Caco-2 (cell line): ENCODE data around the gene TNS1. TPM values are rescaled to one million over a fixed set of nuclear protein-coding genes. Genes with fewer than 3 reads are reported as not detected.

Experiments used
- BruUV-seq: library from RNA; stranded (reverse); fragments of 400-500 nt; replicated peaks from 2 replicates; lab custom pipeline; 2021; lab: Mats Ljungman, UMichigan
- CTCF ChIA-PET: fragments of 300-600 bp; sonication (Branson Sonifier 250); formaldehyde crosslinking; loops from one replicate; lab custom pipeline; 2022; ENCODE audit warnings: antibody characterized with exemption; lab: Charles Lee
- POLR2A ChIA-PET: fragments of 300-600 bp; sonication (Branson Sonifier 250); formaldehyde crosslinking; loops from one replicate; lab custom pipeline; 2022; ENCODE audit warnings: antibody characterized with exemption; lab: Charles Lee
- DNase-seq, 2 experiments: peaks; one replicate each; pipeline versions ENCODE4 v3.0.0 to v3.0.0-alpha.2; 2020 to 2022
- H3K27me3 ChIP-seq: replicated peaks from 2 replicates; pipeline ENCODE4 v1.6.0; 2011; ENCODE audit warnings: low read length; ENCODE audit not compliant: control insufficient read depth, insufficient read depth
- H3K36me3 ChIP-seq: 2 replicates; pipeline ENCODE4 v1.5.1; 2011; ENCODE audit warnings: low read length; ENCODE audit not compliant: control insufficient read depth, insufficient read depth
- H3K4me1 ChIP-seq: fragments of 250-450 bp; sonication (Bioruptor Pico); 2 replicates; pipeline ENCODE4 v1.5.1; 2020; ENCODE audit warnings: mild to moderate bottlenecking
- H3K4me3 ChIP-seq: 2 replicates; pipeline ENCODE4 v1.5.1; 2011; ENCODE audit warnings: low read depth, mild to moderate bottlenecking, control low read depth, low read length
- H3K9me3 ChIP-seq: fragments of 250-450 bp; sonication (Bioruptor Pico); 2 replicates; pipeline ENCODE4 v1.5.1; 2020; ENCODE audit warnings: mild to moderate bottlenecking, moderate library complexity
- H3K27ac Mint-ChIP-seq: one replicate; pipeline ENCODE4 v1.8.0; 2022; ENCODE audit warnings: mixed read lengths; ENCODE audit not compliant: unreplicated experiment
- H3K27me3 Mint-ChIP-seq: one replicate; pipeline ENCODE4 v1.8.0; 2022; ENCODE audit warnings: mixed read lengths; ENCODE audit not compliant: insufficient read depth, unreplicated experiment
- H3K36me3 Mint-ChIP-seq: one replicate; pipeline ENCODE4 v1.8.0; 2022; ENCODE audit warnings: mild to moderate bottlenecking, mixed read lengths; ENCODE audit not compliant: insufficient read depth, unreplicated experiment
- H3K4me1 Mint-ChIP-seq: one replicate; pipeline ENCODE4 v1.8.0; 2022; ENCODE audit warnings: low read depth, mixed read lengths; ENCODE audit not compliant: unreplicated experiment
- H3K4me3 Mint-ChIP-seq: one replicate; pipeline ENCODE4 v1.8.0; 2022; ENCODE audit warnings: mild to moderate bottlenecking, moderate library complexity, mixed read lengths; ENCODE audit not compliant: unreplicated experiment
- H3K9me3 Mint-ChIP-seq: one replicate; pipeline ENCODE4 v1.8.0; 2022; ENCODE audit warnings: mixed read lengths; ENCODE audit not compliant: unreplicated experiment
- CTCF ChIP-seq, 2 experiments: fragments of 200-600 bp in 1 of 2; IDR thresholded peaks; 1 replicate in 1 of 2; 2 replicates in 1 of 2; pipeline versions ENCODE4 v1.5.1 to v1.8.0; 2011 to 2022; ENCODE audit warnings: antibody characterized with exemption in 1 of 2, control low read depth in 1 of 2, inconsistent platforms in 1 of 2, low read depth in 1 of 2, low read length in 1 of 2, mild to moderate bottlenecking in 1 of 2, moderate library complexity in 1 of 2; ENCODE audit not compliant: insufficient read depth in 1 of 2, severe bottlenecking in 1 of 2, unreplicated experiment in 1 of 2
- intact Hi-C: fragments of 100-400 bp; cut with micrococcal nuclease; formaldehyde crosslinking; loops from one replicate; pipeline ENCODE4 v1.10.0; 2022; ENCODE audit not compliant: unreplicated experiment
- total RNA-seq: library from RNA; stranded (reverse); gene quantifications from 2 replicates; pipeline ENCODE4 v1.2.3, GENCODE V29; 2022

TNS1 gene
- total RNA-seq, 1 experiment from 2014 or later: 16.1 TPM

- Mint-ChIP-seq H3K27ac (no peak overlapping the region), H3K4me1 (peaks cover 3% of the 10 kb centered on the region), H3K36me3 (peaks cover 3% of the 10 kb centered on the region), H3K27me3 (no peaks in the 10 kb centered on the region), H3K4me3 (no peak overlapping the region), H3K9me3 (peaks cover 6% of the 10 kb centered on the region)
- Histone ChIP-seq H3K27me3 (no peaks in the 10 kb centered on the region), H3K4me1 (0 out of 2 replicates have a peak, but pooled peaks cover 5% of the 10 kb centered on the region), H3K4me3 (no peak overlapping the region), H3K9me3 (no peaks in the 10 kb centered on the region), H3K36me3 (no peaks in the 10 kb centered on the region)
- POLR2A ChIA-PET: interaction anchor here (0.7 kb wide), 1 partner anchor 29 kb away, joined by 3 read pairs; no protein-coding TSS in a partner anchor
- intact Hi-C loops: no loop called here
- TF ChIP-seq CTCF (IDR thresholded peaks at IDR 0.05; ENCODE audit: insufficient read depth in 1 of 2, low read depth in 1 of 2, low read length in 1 of 2, severe bottlenecking in 1 of 2, unreplicated experiment in 1 of 2): no peak
- DNase-seq: peak in 1 of 2 experiments; percentile 5
- CTCF ChIA-PET: no interaction called here
- no TSS peak for BruUV-seq
Measured at GRCh38 chr2:217800433-217801114, 202.2 kb downstream of the TNS1 start.

DNA sequence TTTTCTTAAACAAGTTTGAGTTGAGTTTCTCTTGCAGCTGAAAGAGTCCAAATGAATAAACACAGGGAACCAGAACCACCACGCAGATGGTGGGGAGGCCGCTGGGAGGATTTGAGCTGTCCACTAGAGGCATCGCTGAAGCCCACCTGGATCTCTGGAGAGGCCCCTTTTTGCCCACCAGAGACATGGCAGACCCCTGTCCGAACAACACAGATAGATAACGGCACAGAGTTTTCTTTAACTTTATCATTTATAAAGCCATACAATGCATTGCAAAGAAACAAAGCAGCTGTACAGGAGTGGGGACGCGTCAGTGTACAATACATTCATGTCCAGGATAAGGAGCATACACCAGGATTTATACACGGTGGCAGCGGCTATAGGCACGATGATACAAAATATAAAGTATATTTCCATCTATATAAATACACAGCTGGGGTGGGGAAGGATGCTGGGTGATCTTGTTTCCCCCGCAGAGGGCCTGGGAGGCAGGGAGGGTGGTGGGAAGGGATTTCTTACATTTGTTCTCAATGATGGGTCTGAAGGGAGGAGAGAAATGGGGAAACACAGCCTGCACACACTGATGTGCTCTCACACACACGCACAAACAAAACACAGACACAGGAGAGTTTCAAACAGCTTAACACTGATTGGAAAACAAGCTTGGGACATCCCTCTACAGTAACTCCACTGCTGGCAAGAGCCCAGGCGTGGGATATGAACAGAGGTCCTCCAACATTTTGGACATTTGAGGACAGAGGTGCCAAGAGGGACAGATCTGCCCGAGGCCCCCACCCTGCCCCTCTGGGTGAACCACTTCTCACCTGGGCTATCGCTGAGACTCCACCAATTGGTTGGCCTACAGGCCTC, 203.0 kb downstream of the TNS1 start:
- DNase-seq: no peak
- no TSS peak for BruUV-seq
- Mint-ChIP-seq H3K27ac (no peak overlapping the region), H3K4me1 (no peaks in the 10 kb centered on the region), H3K9me3 (no peaks in the 10 kb centered on the region), H3K36me3 (no peaks in the 10 kb centered on the region), H3K4me3 (no peak overlapping the region), H3K27me3 (no peaks in the 10 kb centered on the region)
- ChIA-PET POLR2A (no interaction called here), CTCF (interaction anchor here (0.8 to 1.3 kb wide), 2 partner anchors 14 to 87 kb away, joined by 3 to 5 read pairs; no protein-coding TSS in a partner anchor)
- Histone ChIP-seq H3K4me3 (no peak overlapping the region), H3K4me1 (peaks cover 8% of the 10 kb centered on the region; the same call in 1 of the 2 replicates), H3K9me3 (no peaks in the 10 kb centered on the region), H3K27me3 (no peaks in the 10 kb centered on the region), H3K36me3 (no peaks in the 10 kb centered on the region)
- no peak for TF ChIP-seq CTCF (IDR thresholded peaks at IDR 0.05; ENCODE audit: insufficient read depth in 1 of 2, low read depth in 1 of 2, low read length in 1 of 2, severe bottlenecking in 1 of 2, unreplicated experiment in 1 of 2)
- intact Hi-C loops: no loop called here
